ENCODE results near the gene AUTS2. TPM values are rescaled to one million over a fixed set of nuclear protein-coding genes. Genes with fewer than 3 reads are reported as not detected.
"Not testable (repeated sequence)": the region's sequence is repeated elsewhere in the genome, so short reads cannot be mapped to it uniquely, and the experiment has no call there.

AUTS2 gene
- polyA plus RNA-seq, 3 donors = 0.08 to 0.35 TPM; not detected in 1

DNA sequence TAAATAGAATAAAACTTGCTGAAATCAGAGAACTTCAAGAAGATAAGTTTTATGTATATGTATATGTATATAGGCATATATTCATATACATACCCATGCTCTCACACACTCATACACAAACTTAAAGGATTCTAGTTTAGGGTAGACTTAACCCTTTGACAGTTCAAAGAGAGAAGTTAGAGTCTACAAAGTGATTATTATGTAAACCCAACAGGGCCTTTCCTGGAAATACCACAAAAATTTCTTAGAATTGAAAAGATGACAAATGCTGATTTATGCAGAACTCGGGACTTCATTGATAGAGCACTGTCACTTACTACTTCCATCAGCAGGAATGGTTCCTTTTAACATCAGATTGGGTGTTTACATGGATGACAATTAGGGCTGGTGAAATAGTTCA, 763.5 kb downstream of the AUTS2 start:
- no peak overlapping the region for H3K9ac ChIP-seq (ENCODE audit: insufficient read depth, low read length, poor library complexity, severe bottlenecking)
- H3K36me3 Mint-ChIP-seq = no peaks in the 10 kb centered on the region
- H3K36me3 ChIP-seq (replicated peaks in 1 of 2; ENCODE audit: control insufficient read depth in 1 of 2, insufficient read depth in 2 of 2, low read length in 2 of 2) = no peaks in the 10 kb centered on the region
- no peak for DNase-seq
- H3K9me3 ChIP-seq (replicated peaks in 1 of 2; ENCODE audit: control insufficient read depth in 1 of 2, insufficient read depth in 1 of 2, low read length in 2 of 2) = no peaks in the 10 kb centered on the region
- H3K4me3 Mint-ChIP-seq = no peak overlapping the region
- TF ChIP-seq, protein P1, sequence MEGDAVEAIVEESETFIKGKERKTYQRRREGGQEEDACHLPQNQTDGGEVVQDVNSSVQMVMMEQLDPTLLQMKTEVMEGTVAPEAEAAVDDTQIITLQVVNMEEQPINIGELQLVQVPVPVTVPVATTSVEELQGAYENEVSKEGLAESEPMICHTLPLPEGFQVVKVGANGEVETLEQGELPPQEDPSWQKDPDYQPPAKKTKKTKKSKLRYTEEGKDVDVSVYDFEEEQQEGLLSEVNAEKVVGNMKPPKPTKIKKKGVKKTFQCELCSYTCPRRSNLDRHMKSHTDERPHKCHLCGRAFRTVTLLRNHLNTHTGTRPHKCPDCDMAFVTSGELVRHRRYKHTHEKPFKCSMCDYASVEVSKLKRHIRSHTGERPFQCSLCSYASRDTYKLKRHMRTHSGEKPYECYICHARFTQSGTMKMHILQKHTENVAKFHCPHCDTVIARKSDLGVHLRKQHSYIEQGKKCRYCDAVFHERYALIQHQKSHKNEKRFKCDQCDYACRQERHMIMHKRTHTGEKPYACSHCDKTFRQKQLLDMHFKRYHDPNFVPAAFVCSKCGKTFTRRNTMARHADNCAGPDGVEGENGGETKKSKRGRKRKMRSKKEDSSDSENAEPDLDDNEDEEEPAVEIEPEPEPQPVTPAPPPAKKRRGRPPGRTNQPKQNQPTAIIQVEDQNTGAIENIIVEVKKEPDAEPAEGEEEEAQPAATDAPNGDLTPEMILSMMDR (IDR thresholded peaks at IDR 0.05) = no peak
- H3K4me1 Mint-ChIP-seq = peaks cover 10% of the 10 kb centered on the region
- H2AFZ ChIP-seq (ENCODE audit: insufficient read depth, low read depth, low read length, poor library complexity, severe bottlenecking) = no peak overlapping the region
- no peaks in the 10 kb centered on the region for H3K79me2 ChIP-seq (ENCODE audit: insufficient read depth, low read length)
- intact Hi-C loops (cut with micrococcal nuclease) = no loop called here
- H4K20me1 ChIP-seq (ENCODE audit: insufficient read depth, low read length) = no peaks in the 10 kb centered on the region
- H3K4me1 ChIP-seq (ENCODE audit: control insufficient read depth in 1 of 2, insufficient read depth in 2 of 2, low read length in 2 of 2) = no peaks in the 10 kb centered on the region
- no peak overlapping the region for H3K27ac Mint-ChIP-seq
- peaks cover 0 to 5% (median 3%) of the 10 kb centered on the region in 7 donors for H3K9me3 Mint-ChIP-seq
- no peak overlapping the region for H3K4me3 ChIP-seq (replicated peaks in 1 of 3; ENCODE audit: low read depth in 2 of 3, low read length in 3 of 3)
- no peak overlapping the region for H3K27ac ChIP-seq (ENCODE audit: low read depth in 1 of 2, low read length in 2 of 2)
- H3K4me2 ChIP-seq (replicated peaks; ENCODE audit: extremely low read depth, low read length, poor library complexity, severe bottlenecking) = no peak overlapping the region
- WGBS (ENCODE audit: insufficient coverage) = no CpG with 5 or more reads among the region's 1 CpG
- no peaks in the 10 kb centered on the region for H3K27me3 ChIP-seq (ENCODE audit: control insufficient read depth in 2 of 2, insufficient read depth in 2 of 2, low read length in 2 of 2)
- H3K27me3 Mint-ChIP-seq (ENCODE audit: low read depth in 3 of 3) = peaks cover 0 to 3% (median 0%) of the 10 kb centered on the region in 3 donors

GRCh38 chr7:70364393-70364792, 766.1 kb downstream of the AUTS2 start:
- H3K9me3 ChIP-seq (replicated peaks in 1 of 2; ENCODE audit: control insufficient read depth in 1 of 2, insufficient read depth in 1 of 2, low read length in 2 of 2); H3K4me1 ChIP-seq (ENCODE audit: control insufficient read depth in 1 of 2, insufficient read depth in 2 of 2, low read length in 2 of 2); intact Hi-C loops (cut with micrococcal nuclease); H3K27me3 Mint-ChIP-seq (ENCODE audit: low read depth in 3 of 3); H3K79me2 ChIP-seq (ENCODE audit: insufficient read depth, low read length); H4K20me1 ChIP-seq (ENCODE audit: insufficient read depth, low read length); H3K27me3 ChIP-seq (ENCODE audit: control insufficient read depth in 2 of 2, insufficient read depth in 2 of 2, low read length in 2 of 2); H3K4me3 ChIP-seq (replicated peaks in 1 of 3; ENCODE audit: low read depth in 2 of 3, low read length in 3 of 3); H3K4me1 Mint-ChIP-seq; H3K27ac ChIP-seq (ENCODE audit: low read depth in 1 of 2, low read length in 2 of 2); DNase-seq; H3K9ac ChIP-seq (ENCODE audit: insufficient read depth, low read length, poor library complexity, severe bottlenecking); H3K36me3 ChIP-seq (replicated peaks in 1 of 2; ENCODE audit: control insufficient read depth in 1 of 2, insufficient read depth in 2 of 2, low read length in 2 of 2); H2AFZ ChIP-seq (ENCODE audit: insufficient read depth, low read depth, low read length, poor library complexity, severe bottlenecking); H3K36me3 Mint-ChIP-seq; H3K4me2 ChIP-seq (replicated peaks; ENCODE audit: extremely low read depth, low read length, poor library complexity, severe bottlenecking); H3K27ac Mint-ChIP-seq; H3K4me3 Mint-ChIP-seq; H3K9me3 Mint-ChIP-seq: not testable (repeated sequence)
- WGBS (ENCODE audit: insufficient coverage) = no CpG with 5 or more reads among the region's 3 CpGs

Measured in CD14-positive monocyte (primary cell).